AML-193 (cell line): Measurements from ENCODE around the gene VAT1L.

ENCODE experiments used
- DNase-seq, 2 experiments: peaks; one replicate each; lab custom pipeline; 2025; lab: John Stamatoyannopoulos, UW

The VAT1L gene

GRCh38 chr16:77782694-77783093, 5.7 kb upstream of the VAT1L start:
- peak; percentile 13 to 30 for DNase-seq

- no peak for DNase-seq
These were observed 3.7 kb upstream of the VAT1L start for GRCh38 chr16:77784441-77785372.

- DNase-seq: no peak
These were observed 3.0 kb upstream of the VAT1L start for GRCh38 chr16:77785373-77785764.

GRCh38 chr16:77786186-77786847, 2.0 kb upstream of the VAT1L start:
- DNase-seq: no peak

- DNase-seq: no peak
These were observed 912 bp upstream of the VAT1L start for GRCh38 chr16:77787452-77787851.

GRCh38 chr16:77789085-77790008, 983 bp downstream of the VAT1L start:
- no peak for DNase-seq

GRCh38 chr16:77790009-77790372, 1.6 kb downstream of the VAT1L start:
- no peak for DNase-seq

GRCh38 chr16:77790912-77791311, 2.5 kb downstream of the VAT1L start:
- DNase-seq: no peak

- no peak for DNase-seq
These were observed 5.1 kb downstream of the VAT1L start for GRCh38 chr16:77793417-77793816.

GRCh38 chr16:77794586-77794985, 6.2 kb downstream of the VAT1L start:
- no peak for DNase-seq

- DNase-seq: no peak
These were observed 13.5 kb downstream of the VAT1L start for GRCh38 chr16:77801817-77802216.

GRCh38 chr16:77805398-77805797, 17.0 kb downstream of the VAT1L start:
- DNase-seq: no peak

- no peak for DNase-seq
These were observed 18.7 kb downstream of the VAT1L start for GRCh38 chr16:77807021-77807420.

- DNase-seq: no peak
These were observed 24.6 kb downstream of the VAT1L start for GRCh38 chr16:77812856-77813500.

- DNase-seq: no peak
These were observed 27.9 kb downstream of the VAT1L start for GRCh38 chr16:77816293-77816692.

GRCh38 chr16:77820340-77820739, 32.0 kb downstream of the VAT1L start:
- no peak for DNase-seq

- DNase-seq: no peak
These were observed 34.3 kb downstream of the VAT1L start for GRCh38 chr16:77822661-77823060.

- DNase-seq: no peak
These were observed 34.7 kb downstream of the VAT1L start for GRCh38 chr16:77823067-77823466.

GRCh38 chr16:77825196-77825595, 36.8 kb downstream of the VAT1L start:
- no peak for DNase-seq

GRCh38 chr16:77827032-77827431, 38.7 kb downstream of the VAT1L start:
- DNase-seq: no peak

GRCh38 chr16:77833921-77834634, 45.7 kb downstream of the VAT1L start:
- no peak for DNase-seq
